SW 1271 (cell line): ENCODE measurements around the gene ABCA3.

Experiments used
- DNase-seq, 2 experiments: peaks; one replicate each; lab custom pipeline; 2025; lab: John Stamatoyannopoulos, UW

ABCA3 gene

GRCh38 chr16:2317231-2318020, 23.1 kb downstream of the ABCA3 start:
- no peak for DNase-seq

GRCh38 chr16:2308089-2308962, 32.2 kb downstream of the ABCA3 start:
- no peak for DNase-seq

GRCh38 chr16:2299915-2300192, 40.7 kb downstream of the ABCA3 start:
- no peak for DNase-seq

GRCh38 chr16:2299121-2299914, 41.2 kb downstream of the ABCA3 start:
- DNase-seq, result no peak

GRCh38 chr16:2298621-2299020, 41.9 kb downstream of the ABCA3 start:
- DNase-seq, result no peak

GRCh38 chr16:2297506-2297860, 43.0 kb downstream of the ABCA3 start:
- no peak for DNase-seq

- DNase-seq, result no peak
Observed at GRCh38 chr16:2296661-2297505, 43.6 kb downstream of the ABCA3 start.

- DNase-seq, result no peak
Observed at GRCh38 chr16:2295056-2295798, 45.3 kb downstream of the ABCA3 start.

GRCh38 chr16:2292221-2292620, 48.3 kb downstream of the ABCA3 start:
- no peak for DNase-seq

GRCh38 chr16:2289282-2289681, 51.2 kb downstream of the ABCA3 start:
- DNase-seq, result no peak

GRCh38 chr16:2288726-2289125, 51.8 kb downstream of the ABCA3 start:
- no peak for DNase-seq

- DNase-seq, result no peak
Observed at GRCh38 chr16:2287916-2288547, 52.5 kb downstream of the ABCA3 start.

- DNase-seq, result no peak
Observed at GRCh38 chr16:2286550-2286949, 54.0 kb downstream of the ABCA3 start.

GRCh38 chr16:2285731-2286191, 54.8 kb downstream of the ABCA3 start:
- DNase-seq, result no peak

GRCh38 chr16:2284797-2285576, 55.5 kb downstream of the ABCA3 start:
- DNase-seq, result no peak

- DNase-seq, result no peak
Observed at GRCh38 chr16:2284001-2284770, 56.3 kb downstream of the ABCA3 start.

GRCh38 chr16:2282866-2283555, 57.5 kb downstream of the ABCA3 start:
- no peak for DNase-seq

GRCh38 chr16:2282262-2282661, 58.3 kb downstream of the ABCA3 start:
- DNase-seq, result no peak
